ENCODE results near the gene ATP1A4.

The ATP1A4 gene

DNA sequence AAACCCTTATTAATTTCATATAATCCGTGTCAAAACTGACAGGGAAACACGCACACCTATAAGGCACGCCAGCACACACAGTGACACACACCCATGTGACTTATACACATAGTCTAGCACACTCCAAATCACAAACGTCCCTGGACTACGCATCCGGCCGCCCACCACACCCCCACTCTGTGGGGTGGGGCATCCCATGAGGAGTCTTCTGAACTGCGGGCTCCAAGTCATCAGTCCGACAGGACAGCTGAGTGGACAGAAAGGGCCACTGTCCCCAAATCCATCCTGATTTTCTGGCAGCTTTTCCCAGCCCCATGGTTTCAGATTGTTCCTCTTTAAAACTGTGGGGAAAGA, 54.6 kb downstream of the ATP1A4 start:
- DNase-seq (ENCODE audit: low spot score): no peak

GRCh38 chr1:160206421-160207117, 55.2 kb downstream of the ATP1A4 start:
- DNase-seq (ENCODE audit: low spot score): no peak

DNA sequence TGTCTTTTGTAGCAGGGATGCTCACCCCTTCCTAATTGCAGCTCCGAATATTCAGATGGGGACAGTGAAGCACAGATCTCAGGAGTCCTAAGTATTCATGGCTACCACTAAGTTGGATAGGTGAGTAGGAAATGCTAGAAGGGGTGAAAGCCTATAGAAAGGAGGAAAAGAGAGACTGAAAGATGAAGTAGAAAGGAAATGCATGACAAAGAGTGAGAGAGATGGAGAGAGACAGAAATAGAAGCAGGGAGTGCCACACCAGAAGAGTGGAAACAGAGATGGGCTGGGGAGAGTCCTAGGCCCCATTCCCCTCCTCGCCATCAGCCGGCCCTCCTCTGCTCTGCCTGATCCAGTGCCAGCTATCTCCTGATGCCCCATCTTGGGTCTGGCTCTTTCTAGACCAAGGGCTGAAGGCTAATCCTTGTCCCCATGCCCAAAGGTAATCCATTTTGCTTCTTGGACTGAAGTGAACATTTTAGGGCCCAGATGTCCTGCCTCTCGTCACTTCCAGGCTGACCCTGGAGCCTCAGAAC, 55.8 kb downstream of the ATP1A4 start:
- no peak for DNase-seq (ENCODE audit: low spot score)

DNA sequence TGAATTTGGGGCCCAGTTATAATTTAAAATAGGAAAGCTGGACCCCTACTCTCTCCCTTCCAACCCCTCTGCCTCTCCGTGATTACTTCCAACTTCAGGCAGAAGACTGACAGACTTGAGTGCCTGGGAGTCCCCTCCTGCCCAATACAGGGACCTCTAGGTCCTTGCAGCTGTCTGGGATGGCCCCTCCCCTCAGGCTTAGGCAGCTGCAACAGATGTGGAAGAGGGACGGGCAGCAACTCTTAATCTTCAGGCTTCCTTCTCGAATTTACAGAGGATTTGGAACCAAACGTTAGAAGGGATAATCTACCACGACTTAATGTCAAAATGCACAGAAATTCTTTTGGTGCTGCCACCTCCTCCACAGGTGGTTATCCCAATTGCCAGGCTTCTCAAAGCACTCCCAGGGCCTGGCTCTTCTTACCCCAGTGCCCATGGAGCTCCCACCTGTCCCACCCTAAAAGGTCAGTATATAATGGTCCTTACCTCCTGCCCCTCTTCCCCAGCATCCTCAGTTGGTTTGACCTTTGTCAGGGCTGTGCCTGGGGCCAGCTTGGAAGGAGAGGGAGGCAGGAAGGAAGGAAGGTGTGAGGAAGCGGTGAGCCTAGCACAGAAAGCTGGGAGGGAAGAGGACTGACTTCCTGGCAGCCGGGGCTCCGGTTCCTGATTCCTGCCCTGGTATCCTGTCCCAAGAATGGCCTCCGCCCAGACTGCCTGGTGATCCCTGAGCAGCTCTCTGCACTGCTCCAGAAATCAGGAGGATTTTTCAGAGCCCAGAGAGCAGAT, 56.6 kb downstream of the ATP1A4 start:
- DNase-seq (ENCODE audit: low spot score): no peak

DNA sequence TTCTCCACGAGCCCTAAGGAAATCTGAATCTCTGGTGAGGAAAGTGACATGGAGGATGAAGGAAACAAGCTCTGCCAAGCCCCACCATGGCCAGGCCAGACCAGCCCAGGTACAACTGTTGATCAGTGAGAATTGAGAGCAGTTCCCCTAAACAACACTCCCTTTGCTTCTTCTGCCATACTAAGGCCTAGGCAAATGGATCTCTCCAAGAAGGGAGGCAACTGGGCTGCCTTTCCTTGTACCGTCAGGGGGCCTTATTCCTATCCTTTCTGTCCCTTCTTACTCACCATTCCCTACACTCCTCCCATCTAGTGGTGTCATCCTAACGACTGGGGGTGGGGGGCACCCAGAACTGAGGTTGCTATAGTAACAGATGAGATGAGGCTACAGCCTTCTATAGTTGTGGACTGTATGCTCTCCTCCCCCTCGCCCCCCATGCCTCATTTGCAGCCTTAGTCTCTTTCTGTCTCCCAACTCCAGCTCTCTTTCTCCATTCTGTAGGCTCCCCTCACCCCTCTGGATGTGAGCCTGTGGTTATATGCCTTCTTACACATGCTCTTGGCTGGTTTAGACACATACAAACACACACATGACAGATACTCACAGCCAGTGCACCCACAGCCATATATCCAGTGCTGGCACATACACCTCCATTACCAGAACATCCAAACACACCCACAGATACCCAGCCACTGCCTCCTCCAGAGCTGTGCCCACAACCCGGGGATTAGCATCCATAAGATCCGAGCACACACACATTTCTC, 57.3 kb downstream of the ATP1A4 start:
- DNase-seq (ENCODE audit: low spot score): no peak

DNA sequence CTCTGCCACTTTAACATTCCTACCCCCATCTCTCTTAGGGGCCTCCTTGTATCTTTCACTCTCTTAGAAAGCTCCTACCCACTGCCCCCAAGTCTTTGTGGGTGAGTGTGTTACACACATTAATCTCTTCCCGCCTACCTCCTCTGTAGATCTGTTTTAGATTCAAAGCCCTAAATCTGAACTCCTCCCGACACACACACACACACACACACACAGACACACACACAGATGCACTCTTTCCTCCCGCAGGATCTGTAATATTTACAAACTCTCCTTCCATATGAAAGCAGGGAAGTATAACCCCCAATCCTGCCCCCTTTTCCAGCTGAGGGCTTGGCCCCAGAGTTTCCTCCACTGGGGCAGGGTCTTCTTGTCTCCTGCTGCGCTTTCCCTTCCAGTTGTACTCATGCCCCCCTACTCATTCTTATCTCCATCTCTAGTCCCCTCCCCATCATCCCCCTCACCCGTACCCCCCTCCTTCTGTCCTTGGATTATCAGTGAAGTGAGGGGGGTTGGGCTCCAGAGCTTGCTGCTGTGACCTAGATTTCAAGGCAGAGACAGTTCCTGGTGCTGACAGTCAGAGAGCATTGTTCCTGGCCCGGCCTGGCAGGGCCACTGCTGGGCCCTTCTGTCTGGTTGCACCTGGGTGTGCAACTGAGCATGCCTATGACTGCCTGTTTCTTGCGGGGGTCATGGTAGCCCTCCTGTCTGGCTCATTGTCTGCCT, 58.1 kb downstream of the ATP1A4 start:
- peak; percentile 68 for DNase-seq (ENCODE audit: low spot score)

DNA sequence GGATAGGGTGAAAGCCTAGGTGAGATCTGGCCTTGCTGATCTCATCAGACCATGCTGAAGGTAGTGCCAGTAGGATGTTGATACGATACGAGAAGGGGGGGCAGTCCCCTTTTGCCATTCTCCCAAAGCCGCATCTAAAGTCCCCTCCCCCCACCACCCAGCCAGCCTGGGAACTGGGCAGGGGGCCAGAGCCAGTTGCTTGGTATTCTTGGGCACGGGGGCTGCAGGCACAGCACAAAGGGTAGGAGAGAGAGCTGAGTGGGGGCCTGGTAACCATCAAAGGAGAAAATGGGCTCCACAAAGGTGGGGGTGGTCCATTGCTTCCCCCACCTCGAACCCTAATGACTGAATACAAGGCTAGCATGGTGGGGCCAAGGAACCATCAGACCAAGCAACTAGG, 59.2 kb downstream of the ATP1A4 start:
- no peak for DNase-seq (ENCODE audit: low spot score)

DNA sequence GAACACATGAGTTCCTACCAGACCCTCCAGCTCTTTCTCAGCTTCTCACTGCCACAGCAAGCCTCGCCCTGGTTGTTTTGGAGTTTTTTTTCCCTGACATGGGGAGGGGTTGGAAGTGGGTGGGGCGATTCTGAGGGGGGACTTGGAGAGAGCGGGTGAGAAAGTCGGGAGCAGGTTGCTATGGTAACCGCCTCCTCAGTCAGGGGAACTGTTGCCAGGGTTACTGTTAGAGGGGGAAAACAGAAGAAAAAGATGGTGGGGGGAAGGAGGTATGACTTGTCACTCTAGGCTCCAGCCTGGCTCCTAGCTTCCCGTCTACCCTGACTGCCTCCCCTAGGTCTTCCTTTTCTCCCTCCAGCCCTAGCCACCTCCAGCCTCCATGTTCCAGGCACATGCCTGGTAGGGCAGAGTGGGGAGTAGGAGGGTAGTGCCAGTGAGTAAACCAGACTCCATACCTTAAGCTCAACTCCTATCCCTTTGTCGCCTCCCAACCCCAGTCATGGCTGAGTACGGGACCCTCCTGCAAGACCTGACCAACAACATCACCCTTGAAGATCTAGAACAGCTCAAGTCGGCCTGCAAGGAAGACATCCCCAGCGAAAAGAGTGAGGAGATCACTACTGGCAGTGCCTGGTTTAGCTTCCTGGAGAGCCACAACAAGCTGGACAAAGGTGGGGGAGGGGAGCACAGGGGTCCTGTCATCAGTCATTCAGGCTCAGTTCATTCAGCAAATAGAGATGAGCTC, 59.8 kb downstream of the ATP1A4 start:
- no peak for DNase-seq (ENCODE audit: low spot score)

DNA sequence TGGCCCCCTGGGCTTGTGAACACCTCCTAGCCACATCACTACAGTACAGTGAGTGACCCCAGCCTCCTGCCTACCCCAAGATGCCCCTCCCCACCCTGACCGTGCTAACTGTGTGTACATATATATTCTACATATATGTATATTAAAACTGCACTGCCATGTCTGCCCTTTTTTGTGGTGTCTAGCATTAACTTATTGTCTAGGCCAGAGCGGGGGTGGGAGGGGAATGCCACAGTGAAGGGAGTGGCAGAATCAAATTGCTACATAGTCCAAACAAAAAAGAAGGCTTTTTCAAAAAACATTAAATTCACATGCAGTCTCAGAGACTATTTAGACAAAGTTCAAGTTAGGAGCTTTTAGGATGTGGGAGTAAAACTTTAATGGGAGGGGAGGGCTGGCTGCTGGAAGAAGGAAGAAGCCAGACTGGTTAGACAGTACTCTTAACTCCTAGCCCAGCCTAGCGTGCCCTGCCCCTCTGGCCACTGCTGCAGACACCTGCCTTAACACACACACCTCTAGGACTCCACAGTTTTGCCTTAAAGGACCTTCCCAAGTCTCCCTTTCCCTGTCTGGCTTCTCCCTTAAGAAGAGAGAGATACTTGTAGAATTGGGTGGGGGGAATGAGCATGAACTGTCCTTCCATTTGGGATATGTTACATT, 63.2 kb downstream of the ATP1A4 start:
- DNase-seq (ENCODE audit: low spot score): no peak

- no peak for DNase-seq (ENCODE audit: low spot score)
These were observed 64.9 kb downstream of the ATP1A4 start for GRCh38 chr1:160216301-160216700.

GRCh38 chr1:160217481-160218051, 66.2 kb downstream of the ATP1A4 start:
- no peak for DNase-seq (ENCODE audit: low spot score)

DNA sequence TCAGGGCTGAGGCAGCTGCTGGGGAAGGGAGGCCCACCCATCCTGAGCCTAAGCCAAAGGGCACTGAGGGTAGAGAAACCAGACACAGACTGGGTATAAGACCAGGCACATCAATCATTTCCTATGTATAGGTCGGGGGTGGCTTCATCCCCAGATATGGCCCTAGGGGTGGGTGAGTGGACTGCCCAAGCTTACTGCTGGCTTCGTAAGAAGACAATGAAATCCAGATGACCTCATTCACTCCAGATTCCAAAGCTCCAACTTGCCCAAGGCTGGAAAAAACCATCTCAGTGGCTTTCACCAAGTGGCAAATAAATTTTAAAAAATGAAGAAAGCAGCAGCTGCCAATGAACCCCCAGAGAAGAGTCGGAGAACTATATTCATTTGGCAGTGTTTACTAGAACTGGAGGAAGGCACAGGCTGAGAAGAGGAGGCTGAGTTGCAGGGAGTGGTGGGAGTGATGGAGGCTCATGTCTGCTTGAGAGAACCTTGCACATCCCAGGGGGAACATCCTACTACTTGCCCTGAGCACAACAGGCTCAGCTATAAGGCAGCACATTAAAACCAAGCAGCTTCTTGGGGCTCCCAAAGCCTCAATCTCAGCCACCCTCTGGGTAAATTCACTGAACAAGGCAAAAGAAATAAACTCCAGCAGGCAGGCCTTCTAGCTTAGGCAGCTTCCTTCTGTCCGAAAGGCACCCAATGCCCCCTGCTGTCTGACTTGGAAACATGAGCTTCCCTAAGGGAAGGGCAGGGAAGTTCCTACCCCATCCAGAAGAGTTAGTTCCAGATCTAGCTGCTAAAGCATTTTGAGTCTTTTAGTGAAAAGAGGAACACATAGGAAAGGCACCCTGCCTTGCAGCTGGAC, 67.9 kb downstream of the ATP1A4 start:
- peak; percentile 87 for DNase-seq (ENCODE audit: low spot score)

- DNase-seq (ENCODE audit: low spot score): no peak
These were observed 68.9 kb downstream of the ATP1A4 start for GRCh38 chr1:160220301-160220700.

GRCh38 chr1:160221089-160221488, 69.7 kb downstream of the ATP1A4 start:
- no peak for DNase-seq (ENCODE audit: low spot score)

DNA sequence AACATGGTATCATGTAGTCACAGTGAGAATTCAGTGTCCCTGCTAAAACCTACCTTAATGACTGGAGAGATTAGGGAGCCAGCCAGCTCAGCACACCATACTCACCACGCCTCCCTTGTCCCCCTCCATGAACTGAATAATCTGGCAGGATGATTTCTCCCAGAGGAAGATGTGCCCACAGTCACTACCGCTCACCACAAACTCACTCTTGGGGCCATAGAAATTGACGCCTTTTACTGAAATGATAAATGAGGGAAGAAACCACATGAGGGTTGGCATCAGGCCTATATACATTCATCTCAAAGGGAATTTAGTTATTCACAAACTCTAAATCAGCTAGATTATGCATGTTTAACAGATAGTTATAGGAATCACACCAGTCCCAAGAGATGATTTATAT, 71.1 kb downstream of the ATP1A4 start:
- DNase-seq (ENCODE audit: low spot score): no peak

DNA sequence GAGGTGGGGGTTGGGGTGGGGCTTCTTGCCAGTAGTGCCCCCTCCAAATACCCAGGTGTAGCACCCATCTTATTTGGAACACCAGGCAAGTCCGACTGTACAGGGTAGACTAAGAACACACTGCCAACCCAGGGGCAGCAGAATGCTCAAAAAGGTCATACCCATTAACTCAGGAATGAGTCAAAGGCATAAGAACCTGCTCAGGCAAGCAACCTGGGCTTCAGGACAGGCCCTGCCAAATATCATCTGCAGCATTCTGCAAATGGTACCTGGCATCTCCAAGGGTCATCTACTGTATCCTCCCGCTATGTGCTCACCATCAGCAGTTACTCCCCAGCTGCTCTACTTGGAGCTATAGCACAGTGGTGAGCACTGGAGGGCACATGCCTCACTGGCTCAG, 73.2 kb downstream of the ATP1A4 start:
- DNase-seq (ENCODE audit: low spot score): no peak

GRCh38 chr1:160225345-160225744, 73.9 kb downstream of the ATP1A4 start:
- DNase-seq (ENCODE audit: low spot score): no peak

DNA sequence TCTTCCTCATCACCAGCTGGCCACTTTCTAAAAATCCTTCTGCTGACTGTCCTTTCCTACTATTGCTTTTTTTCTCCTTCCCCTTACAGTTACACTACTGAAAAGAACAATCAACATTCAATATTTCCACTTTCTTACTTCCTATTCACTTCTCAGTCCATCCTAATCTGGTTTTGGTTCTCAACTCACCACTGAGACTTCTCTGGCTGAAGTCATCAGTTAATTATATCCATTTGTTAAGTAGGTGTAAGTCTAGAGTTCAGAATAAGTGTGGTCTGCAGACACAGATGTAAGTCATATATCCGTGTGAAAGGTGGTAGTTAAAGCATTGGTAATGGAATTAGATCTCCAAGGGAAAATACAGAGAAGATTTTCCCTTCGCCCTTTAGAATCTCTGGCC, 75.2 kb downstream of the ATP1A4 start:
- DNase-seq (ENCODE audit: low spot score): no peak

- DNase-seq (ENCODE audit: low spot score): no peak
These were observed 75.6 kb downstream of the ATP1A4 start for GRCh38 chr1:160227034-160227433.
